ENCODE measurements around the gene DDIAS.

DDIAS gene

GRCh38 chr11:82972103-82972502 is 70.6 kb downstream of the DDIAS start:
- no peak overlapping the region for H3K4me3 ChIP-seq (replicated peaks; ENCODE audit: low read depth, low read length)
- no peak for DNase-seq (ENCODE audit: extremely low read depth, low read depth)
- TF ChIP-seq CTCF (IDR thresholded peaks at IDR 0.05; ENCODE audit: low read depth, low read length, missing control alignments) = no peak

GRCh38 chr11:82974135-82974534 is 72.6 kb downstream of the DDIAS start:
- no peak for TF ChIP-seq CTCF (IDR thresholded peaks at IDR 0.05; ENCODE audit: low read depth, low read length, missing control alignments)
- DNase-seq (ENCODE audit: extremely low read depth, low read depth) = no peak
- H3K4me3 ChIP-seq (replicated peaks; ENCODE audit: low read depth, low read length) = no peak overlapping the region

GRCh38 chr11:82974851-82975250 is 73.3 kb downstream of the DDIAS start:
- DNase-seq (ENCODE audit: extremely low read depth, low read depth) = no peak
- no peak for TF ChIP-seq CTCF (IDR thresholded peaks at IDR 0.05; ENCODE audit: low read depth, low read length, missing control alignments)
- no peak overlapping the region for H3K4me3 ChIP-seq (replicated peaks; ENCODE audit: low read depth, low read length)

GRCh38 chr11:82975882-82976281 is 74.3 kb downstream of the DDIAS start:
- no peak for TF ChIP-seq CTCF (IDR thresholded peaks at IDR 0.05; ENCODE audit: low read depth, low read length, missing control alignments)
- H3K4me3 ChIP-seq (replicated peaks; ENCODE audit: low read depth, low read length) = no peak overlapping the region
- no peak for DNase-seq (ENCODE audit: extremely low read depth, low read depth)

DNA sequence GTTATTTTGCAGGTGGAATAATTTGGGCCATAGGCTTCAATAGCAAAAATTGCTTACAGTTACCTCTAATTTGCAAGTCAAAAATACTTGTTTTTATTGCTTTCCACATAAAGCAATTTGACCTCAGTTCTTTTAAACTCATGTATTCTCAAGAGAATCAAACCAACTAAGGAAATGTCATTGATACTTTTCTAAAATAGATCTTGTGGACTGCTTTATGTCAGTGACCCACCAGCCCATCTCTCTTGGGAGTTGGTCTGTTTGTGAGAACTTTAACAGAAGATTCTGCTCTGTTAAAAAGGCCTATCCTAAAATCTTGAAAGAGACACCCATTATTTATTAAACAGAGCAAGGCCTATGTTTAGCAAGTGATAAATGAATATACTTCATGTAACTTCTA is 75.2 kb downstream of the DDIAS start:
- no peak for TF ChIP-seq CTCF (IDR thresholded peaks at IDR 0.05; ENCODE audit: low read depth, low read length, missing control alignments)
- DNase-seq (ENCODE audit: extremely low read depth, low read depth) = no peak
- H3K4me3 ChIP-seq (replicated peaks; ENCODE audit: low read depth, low read length) = no peak overlapping the region

DNA sequence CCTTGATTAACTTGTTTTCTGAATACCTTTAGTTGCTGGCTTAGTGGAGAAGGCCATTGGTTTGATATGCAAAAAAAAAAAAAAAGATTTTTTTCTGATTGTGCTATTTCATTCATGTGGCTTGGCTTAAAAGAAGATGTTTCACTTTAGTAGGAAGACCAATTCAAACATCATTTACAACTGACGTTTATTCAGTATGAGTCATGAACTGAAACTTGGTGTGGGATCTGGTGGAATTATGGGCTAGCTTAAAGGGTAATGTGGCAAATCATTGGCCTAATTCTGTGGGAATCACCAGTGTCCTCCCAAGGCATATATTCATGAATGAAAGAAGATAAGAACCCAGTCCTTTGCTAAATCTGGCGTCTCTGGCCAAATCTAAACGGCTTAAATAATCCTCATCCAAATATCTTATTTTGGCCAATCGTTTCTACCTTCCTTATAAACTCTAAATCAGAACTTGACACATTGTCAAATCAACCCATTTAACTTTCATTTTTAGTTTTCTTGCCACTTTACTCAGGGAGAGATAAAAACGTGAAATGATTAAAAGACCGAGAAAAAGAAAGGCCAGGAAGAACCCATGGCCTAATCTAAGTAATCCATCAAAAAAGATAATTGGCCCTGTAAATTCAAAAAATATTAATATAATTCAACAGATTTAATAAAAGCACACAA is 77.0 kb downstream of the DDIAS start:
- no peak overlapping the region for H3K4me3 ChIP-seq (replicated peaks; ENCODE audit: low read depth, low read length)
- TF ChIP-seq CTCF (IDR thresholded peaks at IDR 0.05; ENCODE audit: low read depth, low read length, missing control alignments) = no peak
- peak; percentile 39 for DNase-seq (ENCODE audit: extremely low read depth, low read depth)

- TF ChIP-seq CTCF (IDR thresholded peaks at IDR 0.05; ENCODE audit: low read depth, low read length, missing control alignments) = no peak
- H3K4me3 ChIP-seq (replicated peaks; ENCODE audit: low read depth, low read length) = no peak overlapping the region
- no peak for DNase-seq (ENCODE audit: extremely low read depth, low read depth)
These were observed 78.3 kb downstream of the DDIAS start for GRCh38 chr11:82979824-82980223.
